Choroid plexus epithelial cell (primary cell): ENCODE data around the gene AMBRA1.
A peak's percentile ranks its signal among the peaks of the same experiment; 100 is the strongest.

Source experiments
- DNase-seq: peaks from one replicate; pipeline ENCODE4 v3.0.0-alpha.2; 2010; ENCODE audit warnings: low read depth
- H3K4me3 ChIP-seq: 2 replicates; pipeline ENCODE4 v1.5.1; 2011; ENCODE audit warnings: low read depth, mild to moderate bottlenecking, control low read depth, low read length, moderate library complexity
- CTCF ChIP-seq: conservative IDR thresholded peaks from 2 replicates; pipeline ENCODE4 v1.5.1; 2011; ENCODE audit warnings: low read depth, mild to moderate bottlenecking, control low read depth, inconsistent platforms, low read length, moderate library complexity

Gene AMBRA1

GRCh38 chr11:46639197-46639839 lies 45.5 kb upstream of the AMBRA1 start:
- DNase-seq: peak; percentile 42
- H3K4me3 ChIP-seq: no peak overlapping the region
- no peak for TF ChIP-seq CTCF

- TF ChIP-seq CTCF: no peak
- DNase-seq: no peak
These were observed 43.7 kb upstream of the AMBRA1 start for GRCh38 chr11:46637546-46637945.

GRCh38 chr11:46635557-46636139 lies 41.8 kb upstream of the AMBRA1 start:
- DNase-seq: no peak
- no peak overlapping the region for H3K4me3 ChIP-seq
- no peak for TF ChIP-seq CTCF

More at GRCh38 chr11:46637546-46637945, 43.7 kb upstream of the AMBRA1 start:
- no peak overlapping the region for H3K4me3 ChIP-seq

- TF ChIP-seq CTCF: no peak
- no peak overlapping the region for H3K4me3 ChIP-seq
- DNase-seq: no peak
These were observed 39.7 kb upstream of the AMBRA1 start for GRCh38 chr11:46633291-46634217.

- DNase-seq: no peak
- no peak for TF ChIP-seq CTCF
- H3K4me3 ChIP-seq: no peak overlapping the region
These were observed 38.7 kb upstream of the AMBRA1 start for GRCh38 chr11:46632502-46632901.

- TF ChIP-seq CTCF: no peak
- H3K4me3 ChIP-seq: no peak overlapping the region
- DNase-seq: no peak
These were observed 37.9 kb upstream of the AMBRA1 start for GRCh38 chr11:46631676-46632075.
